Measurements from ENCODE around the gene ZNF3. TPM values are rescaled to one million over a fixed set of nuclear protein-coding genes. Genes with fewer than 3 reads are reported as not detected.
A peak's percentile ranks its signal among the peaks of the same experiment; 100 is the strongest.

ZNF3 gene
- total and polyA plus RNA-seq, 2 donors from 2014 or later = 15.8 to 30.8 TPM

GRCh38 chr7:100069991-100070390 is 11.5 kb downstream of the ZNF3 start:
- Histone ChIP-seq H3K4me1 (ENCODE audit: control insufficient read depth in 2 of 3, insufficient read depth in 2 of 3, low read depth in 1 of 3, low read length in 3 of 3) (no peaks in the 10 kb centered on the region), H3K4me3 (ENCODE audit: low read length in 3 of 3) (no peak overlapping the region), H3K9ac (ENCODE audit: low read length in 3 of 3) (no peak overlapping the region), H3K9me3 (ENCODE audit: control insufficient read depth in 2 of 3, insufficient read depth in 1 of 3, low read length in 3 of 3) (peaks cover 11 to 26% (median 14%) of the 10 kb centered on the region in 3 donors), H3K27ac (ENCODE audit: low read depth in 2 of 2, low read length in 2 of 2) (no peak overlapping the region), H3K36me3 (ENCODE audit: control insufficient read depth in 2 of 3, insufficient read depth in 3 of 3, low read length in 3 of 3) (peaks cover 41 to 59% (median 43%) of the 10 kb centered on the region in 3 donors), H3K27me3 (ENCODE audit: control insufficient read depth, insufficient read depth, low read length) (no peaks in the 10 kb centered on the region)
- FAIRE-seq = no peak
- intact Hi-C loops (cut with DNase I) = no loop called here
- TF ChIP-seq CTCF (IDR thresholded peaks at IDR 0.05; ENCODE audit: borderline replicate concordance, extremely low read depth, insufficient read depth) = no peak
- no peak for DNase-seq

- DNase-seq = no peak
- no peak for FAIRE-seq
Measured at GRCh38 chr7:100066953-100067352, 14.6 kb downstream of the ZNF3 start.

GRCh38 chr7:100065452-100066186 is 15.9 kb downstream of the ZNF3 start:
- H3K4me1 ChIP-seq (ENCODE audit: control insufficient read depth in 2 of 3, insufficient read depth in 2 of 3, low read depth in 1 of 3, low read length in 3 of 3) = no peaks in the 10 kb centered on the region
- FAIRE-seq = no peak
- no peak overlapping the region for H3K4me3 ChIP-seq (ENCODE audit: low read length in 3 of 3)
- TF ChIP-seq CTCF (IDR thresholded peaks at IDR 0.05; ENCODE audit: borderline replicate concordance, extremely low read depth, insufficient read depth) = no peak
- H3K27ac ChIP-seq (ENCODE audit: low read depth in 2 of 2, low read length in 2 of 2) = no peak overlapping the region
- no peak overlapping the region for H3K9ac ChIP-seq (ENCODE audit: low read length in 3 of 3)
- H3K36me3 ChIP-seq (ENCODE audit: control insufficient read depth in 2 of 3, insufficient read depth in 3 of 3, low read length in 3 of 3) = peaks cover 21 to 39% (median 23%) of the 10 kb centered on the region in 3 donors
- DNase-seq = peak in 2 of 5 donors; percentile 62 to 84
- intact Hi-C loops (cut with DNase I) = no loop called here
- no peaks in the 10 kb centered on the region for H3K27me3 ChIP-seq (ENCODE audit: control insufficient read depth, insufficient read depth, low read length)
- peaks cover 2 to 6% (median 2%) of the 10 kb centered on the region in 3 donors for H3K9me3 ChIP-seq (ENCODE audit: control insufficient read depth in 2 of 3, insufficient read depth in 1 of 3, low read length in 3 of 3)

More at GRCh38 chr7:100066953-100067352, 14.6 kb downstream of the ZNF3 start:
- H3K9ac ChIP-seq (ENCODE audit: low read length in 3 of 3) = no peak overlapping the region
- peaks cover 32 to 45% (median 34%) of the 10 kb centered on the region in 3 donors for H3K36me3 ChIP-seq (ENCODE audit: control insufficient read depth in 2 of 3, insufficient read depth in 3 of 3, low read length in 3 of 3)
- H3K27me3 ChIP-seq (ENCODE audit: control insufficient read depth, insufficient read depth, low read length) = no peaks in the 10 kb centered on the region
- no peak overlapping the region for H3K27ac ChIP-seq (ENCODE audit: low read depth in 2 of 2, low read length in 2 of 2)
- TF ChIP-seq CTCF (IDR thresholded peaks at IDR 0.05; ENCODE audit: borderline replicate concordance, extremely low read depth, insufficient read depth) = no peak
- no peaks in the 10 kb centered on the region for H3K4me1 ChIP-seq (ENCODE audit: control insufficient read depth in 2 of 3, insufficient read depth in 2 of 3, low read depth in 1 of 3, low read length in 3 of 3)
- H3K4me3 ChIP-seq (ENCODE audit: low read length in 3 of 3) = no peak overlapping the region
- intact Hi-C loops (cut with DNase I) = no loop called here
- H3K9me3 ChIP-seq (ENCODE audit: control insufficient read depth in 2 of 3, insufficient read depth in 1 of 3, low read length in 3 of 3) = peaks cover 9 to 20% (median 11%) of the 10 kb centered on the region in 3 donors
